NCI-H82 (cell line): ENCODE data around the gene POLR2E.
"Not testable (repeated sequence)": the region's sequence is repeated elsewhere in the genome, so short reads cannot be mapped to it uniquely, and the experiment has no call there.

Experiments
- DNase-seq: peaks from one replicate; lab custom pipeline; 2025; lab: John Stamatoyannopoulos, UW

Gene POLR2E

DNA sequence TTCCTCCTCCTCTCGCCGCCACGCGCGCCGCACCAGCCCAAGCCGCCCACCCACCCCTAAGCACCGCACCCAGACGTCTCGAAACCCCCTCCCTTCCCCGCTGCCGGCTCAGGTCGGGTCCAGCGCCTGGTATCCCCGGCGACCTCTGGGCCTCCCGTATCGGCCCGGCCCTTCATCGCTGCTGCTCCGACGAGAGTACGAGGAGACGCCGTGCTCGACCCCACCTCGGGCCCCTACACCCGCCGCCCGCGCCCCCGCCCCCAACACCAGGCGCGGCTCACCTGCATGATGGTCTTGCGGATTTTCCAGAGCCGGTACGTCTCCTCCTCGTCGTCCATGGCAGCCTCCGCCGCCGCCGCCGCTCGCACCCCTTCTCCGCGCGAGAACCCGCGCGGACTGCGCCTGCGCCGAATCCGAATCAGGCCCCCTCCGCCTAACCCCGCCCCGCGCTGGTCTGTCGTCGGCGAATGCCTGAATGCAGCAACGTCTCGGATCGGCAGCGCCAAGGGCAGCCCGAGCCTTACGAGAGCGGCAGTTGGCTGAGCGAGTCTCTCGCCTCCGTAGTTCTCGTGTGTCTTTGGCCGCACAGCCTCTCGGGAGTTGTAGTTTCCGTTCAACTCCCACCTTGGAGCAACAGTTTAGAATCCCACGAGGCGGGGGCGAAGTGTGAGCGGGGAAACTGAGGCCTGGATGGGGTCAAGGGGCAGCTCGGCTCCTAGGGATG is at the start of gene POLR2E:
Gene POLR2E, minus strand, starts transcription at position 398 of the 724 bp plus-strand sequence. Its CDS starts 60 bp downstream, at position 338.
- peak; percentile 98 for DNase-seq

GRCh38 chr19:1144741-1145140 is 49.6 kb upstream of the POLR2E start:
- DNase-seq = no peak

DNA sequence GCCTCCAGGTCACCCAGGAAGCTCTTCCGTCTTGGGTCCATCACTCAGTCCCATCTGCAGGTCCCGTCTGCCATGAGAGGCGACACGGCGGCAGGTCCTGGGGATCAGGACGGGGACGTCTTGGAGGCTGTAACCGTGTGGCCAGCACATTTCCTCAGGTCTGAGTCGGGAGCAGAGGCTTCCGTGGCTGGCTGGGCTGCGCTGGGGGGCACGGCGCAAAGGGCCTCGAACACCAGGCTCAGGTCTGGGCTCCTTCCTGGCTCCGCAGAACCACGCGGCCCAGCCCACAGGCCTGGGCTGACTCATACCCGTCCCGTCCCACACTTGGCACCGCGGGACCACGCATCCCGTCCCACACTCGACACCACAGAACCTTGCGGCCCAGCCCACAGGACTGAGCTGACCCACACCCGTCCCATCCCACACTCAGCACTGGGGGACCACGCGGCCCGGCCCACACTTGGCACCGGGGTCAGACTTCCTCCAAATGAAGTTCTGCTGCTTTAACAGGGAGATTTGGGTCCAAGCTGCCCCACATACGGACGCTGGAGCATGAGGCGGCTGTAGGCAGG is 48.7 kb upstream of the POLR2E start:
- DNase-seq = no peak

- DNase-seq = no peak
These were observed 46.8 kb upstream of the POLR2E start for GRCh38 chr19:1141944-1142343.

DNA sequence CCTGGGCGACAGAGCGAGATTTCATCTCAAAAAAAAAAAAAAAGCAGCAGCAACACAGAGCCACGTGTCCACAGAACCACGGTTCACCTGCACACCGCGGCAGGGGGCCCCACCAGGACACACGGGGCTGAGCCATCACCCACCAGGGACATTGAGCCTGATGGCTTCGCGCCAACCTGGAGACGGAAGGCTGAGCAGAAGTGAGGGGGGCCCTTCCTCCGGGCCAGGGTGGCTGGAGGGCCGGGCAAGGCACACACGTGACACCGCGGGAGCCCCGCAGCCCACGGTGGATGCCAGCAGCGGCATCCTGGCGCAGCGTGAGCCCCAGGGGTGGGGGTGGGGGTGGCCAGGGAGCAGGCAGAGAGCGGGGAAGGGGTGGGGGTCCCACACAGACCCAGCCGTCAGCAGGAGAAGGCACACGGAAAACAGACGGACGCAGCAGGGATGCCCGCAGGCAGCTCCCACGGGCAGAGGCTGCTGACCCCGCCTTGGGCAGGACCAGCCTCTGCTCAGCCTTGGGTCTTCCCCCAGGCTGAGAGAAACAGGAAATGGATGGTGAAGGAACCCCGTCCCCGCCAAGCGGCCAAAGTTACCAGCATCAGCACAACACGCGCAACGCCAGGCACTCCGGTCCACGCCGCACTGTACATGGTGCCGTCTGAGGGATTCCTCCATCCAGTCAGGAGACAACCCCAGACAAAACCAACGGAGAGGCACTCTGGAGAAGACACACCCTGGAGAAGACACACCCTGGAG is 45.3 kb upstream of the POLR2E start:
- no peak for DNase-seq

DNA sequence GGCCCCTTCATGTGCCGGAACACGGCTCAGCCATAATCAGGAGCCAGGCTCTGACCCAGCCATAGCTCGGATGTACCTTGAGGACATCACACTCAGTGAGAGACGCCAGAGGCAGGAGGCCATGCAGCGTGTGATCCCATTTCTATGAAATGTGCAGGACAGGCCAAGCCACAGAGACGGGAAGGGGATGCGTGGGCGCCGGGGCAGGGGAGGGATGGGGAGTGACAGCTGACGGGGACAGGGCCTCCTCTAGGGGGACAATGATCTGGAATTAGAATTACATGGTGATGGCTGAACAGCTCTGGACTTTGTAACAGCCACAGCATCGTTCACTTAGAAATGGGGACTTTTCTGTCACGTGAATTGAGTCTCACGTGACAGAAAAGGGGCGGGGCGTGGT is 44.0 kb upstream of the POLR2E start:
- DNase-seq = no peak

GRCh38 chr19:1138121-1138520 is 42.9 kb upstream of the POLR2E start:
- no peak for DNase-seq

GRCh38 chr19:1136621-1137317 is 41.6 kb upstream of the POLR2E start:
- DNase-seq = no peak

- DNase-seq = peak; percentile 9
These were observed 41.0 kb upstream of the POLR2E start for GRCh38 chr19:1136201-1136600.

- DNase-seq = no peak
These were observed 40.3 kb upstream of the POLR2E start for GRCh38 chr19:1135454-1135853.

DNA sequence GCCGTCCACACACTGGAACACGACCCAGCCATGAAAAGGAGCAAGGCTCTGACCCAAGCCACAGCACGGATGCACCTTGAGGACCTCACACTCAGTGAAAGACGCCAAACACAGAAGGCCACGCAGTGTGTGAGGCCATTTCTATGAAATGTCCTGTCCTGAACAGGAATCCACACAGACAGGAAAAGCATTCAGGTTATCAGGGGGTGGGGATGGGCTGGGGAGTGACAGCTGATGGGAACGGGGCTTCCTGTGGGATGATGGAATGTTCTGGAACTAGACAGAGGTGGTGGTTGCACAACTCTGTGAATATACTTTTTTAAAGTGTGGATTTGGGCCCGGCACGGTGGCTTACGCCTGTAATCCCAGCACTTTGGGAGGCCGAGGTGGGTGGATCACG is 39.3 kb upstream of the POLR2E start:
- no peak for DNase-seq

DNA sequence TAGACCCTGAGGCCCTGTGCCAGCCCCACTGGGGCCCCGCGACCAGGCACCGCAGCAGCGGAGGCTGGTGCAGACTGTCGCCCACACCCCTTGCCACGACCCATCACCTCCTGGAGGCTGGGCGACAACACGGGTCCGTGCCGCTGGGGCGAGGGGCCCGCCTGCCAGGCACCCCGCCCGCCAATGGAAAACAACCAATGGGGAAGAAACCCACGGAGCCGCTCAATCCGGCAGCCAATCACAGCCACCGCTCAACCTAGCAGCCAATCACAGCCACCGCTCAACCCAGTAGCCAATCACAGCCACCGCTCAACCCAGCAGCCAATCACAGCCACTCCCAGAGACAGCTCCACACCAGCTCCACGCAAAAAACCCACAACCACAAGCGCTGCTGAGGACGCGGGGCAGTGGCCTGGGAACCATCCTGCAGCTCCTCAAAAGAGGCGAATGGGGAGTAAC is 38.3 kb upstream of the POLR2E start:
- no peak for DNase-seq

DNA sequence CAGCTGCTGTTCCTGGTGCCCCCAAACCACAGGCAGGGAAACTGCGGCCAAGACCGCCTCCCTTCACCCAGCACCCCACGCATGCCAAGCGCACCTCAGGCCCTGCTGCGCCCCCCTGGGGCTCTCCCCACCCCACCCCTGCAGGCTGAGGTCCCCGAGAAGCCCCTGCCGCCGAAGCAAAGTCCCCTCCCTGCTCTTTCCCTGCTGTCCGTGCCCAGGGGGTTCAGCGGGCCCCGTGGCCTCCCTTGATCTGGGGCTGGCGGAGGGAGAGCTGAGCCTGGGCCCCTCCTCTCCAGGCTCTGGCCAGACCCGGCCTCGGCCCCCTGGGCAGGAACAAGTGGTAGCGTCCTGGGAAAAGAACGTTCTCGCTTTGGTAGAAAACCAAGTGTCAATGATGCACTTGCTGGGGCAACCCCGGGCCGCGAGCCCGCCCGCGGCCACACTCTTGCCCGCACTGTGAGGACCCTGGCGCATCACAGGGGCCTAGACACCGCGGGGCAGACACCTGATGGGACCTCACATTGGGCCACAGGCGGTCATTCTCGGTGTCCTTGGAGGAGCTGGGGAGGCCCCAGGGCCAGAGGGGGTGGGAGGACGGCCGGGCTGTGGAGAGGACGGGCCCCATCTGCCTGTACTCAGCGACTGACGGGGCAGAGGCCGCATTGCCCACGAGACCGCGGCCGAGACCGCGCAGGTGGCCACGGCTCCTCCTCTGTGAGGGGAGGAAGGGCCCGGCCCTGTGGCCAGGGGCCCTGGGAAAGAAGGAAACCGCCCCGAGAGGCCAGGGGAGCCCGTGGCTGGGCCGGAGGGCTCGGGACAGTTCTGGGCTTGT is 37.6 kb upstream of the POLR2E start:
- DNase-seq = no peak

- DNase-seq = no peak
These were observed 36.8 kb upstream of the POLR2E start for GRCh38 chr19:1131718-1132551.

- no peak for DNase-seq
These were observed 35.9 kb upstream of the POLR2E start for GRCh38 chr19:1130771-1131717.

GRCh38 chr19:1129535-1129934 is 34.4 kb upstream of the POLR2E start:
- DNase-seq = no peak

GRCh38 chr19:1129084-1129483 is 33.9 kb upstream of the POLR2E start:
- not testable (repeated sequence) for DNase-seq

DNA sequence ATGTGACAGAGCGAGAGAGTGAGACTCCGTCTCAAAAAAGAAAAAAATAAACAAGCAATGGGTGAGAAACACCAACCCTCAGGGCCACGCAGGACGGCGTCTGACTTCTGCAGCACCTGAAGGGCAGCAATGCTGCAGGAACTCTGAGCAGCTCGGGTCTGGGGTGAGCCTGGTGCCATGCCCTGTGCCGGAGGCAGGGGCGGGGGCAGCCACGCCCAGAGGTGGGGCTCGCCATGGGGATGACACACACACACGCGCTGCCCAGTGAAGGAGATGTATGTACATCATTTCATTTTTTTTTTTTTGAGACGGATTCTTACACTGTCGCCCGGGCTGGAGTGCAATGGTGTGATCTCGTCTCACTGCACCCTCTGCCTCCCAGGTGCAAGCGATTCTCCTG is 32.9 kb upstream of the POLR2E start:
- DNase-seq = no peak

- no peak for DNase-seq
These were observed 32.0 kb upstream of the POLR2E start for GRCh38 chr19:1126984-1127760.
